Stimulated activated naive CD4-positive, alpha-beta T cell treated with Interleukin-2 at 50 U/mL for 16 hours (primary cell): ENCODE measurements around the gene PPP1R8.
"Not testable (repeated sequence)": the region's sequence is repeated elsewhere in the genome, so short reads cannot be mapped to it uniquely, and the experiment has no call there.

ENCODE experiments used
- DNase-seq: peaks from one replicate; lab custom pipeline; 2025; lab: John Stamatoyannopoulos, UW

The PPP1R8 gene

DNA sequence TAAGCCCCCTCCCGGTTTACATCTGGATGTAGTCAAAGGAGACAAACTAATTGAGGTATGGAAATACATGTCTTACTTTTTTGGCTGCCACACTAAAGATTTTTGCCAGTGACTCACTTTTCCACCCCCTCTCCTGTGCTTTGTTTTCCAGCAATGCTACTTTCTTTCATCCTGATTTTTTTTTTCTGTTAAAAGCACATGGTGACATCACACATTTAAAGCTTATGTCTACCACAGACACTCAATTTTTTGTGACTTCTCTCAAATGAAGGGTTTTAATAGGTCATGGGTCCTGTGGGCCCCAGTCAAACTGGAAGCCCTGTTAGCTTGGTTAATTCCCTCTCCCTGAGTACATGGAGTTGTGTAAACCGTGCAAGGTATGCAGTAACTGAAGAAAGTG lies 2.2 kb downstream of the PPP1R8 start:
- DNase-seq: no peak

DNA sequence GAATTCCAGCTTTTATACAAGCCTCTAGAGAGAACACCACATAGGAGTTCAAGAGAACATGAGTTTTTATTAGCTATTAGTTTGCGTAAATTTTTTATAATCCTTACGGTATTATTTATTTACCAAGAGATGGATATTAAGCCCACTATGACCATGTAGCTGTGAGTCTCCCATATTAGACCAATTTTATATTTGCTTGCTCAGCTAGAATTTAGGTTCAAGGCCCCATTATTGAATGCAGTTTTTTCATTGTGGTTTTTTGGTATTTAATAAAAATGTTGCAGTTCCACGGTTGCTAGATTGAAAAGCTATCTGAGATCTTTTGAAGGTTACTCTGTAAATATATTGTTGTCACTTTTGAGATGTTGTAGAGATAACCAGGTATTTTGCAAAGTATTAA lies 2.9 kb downstream of the PPP1R8 start:
- DNase-seq: no peak

DNA sequence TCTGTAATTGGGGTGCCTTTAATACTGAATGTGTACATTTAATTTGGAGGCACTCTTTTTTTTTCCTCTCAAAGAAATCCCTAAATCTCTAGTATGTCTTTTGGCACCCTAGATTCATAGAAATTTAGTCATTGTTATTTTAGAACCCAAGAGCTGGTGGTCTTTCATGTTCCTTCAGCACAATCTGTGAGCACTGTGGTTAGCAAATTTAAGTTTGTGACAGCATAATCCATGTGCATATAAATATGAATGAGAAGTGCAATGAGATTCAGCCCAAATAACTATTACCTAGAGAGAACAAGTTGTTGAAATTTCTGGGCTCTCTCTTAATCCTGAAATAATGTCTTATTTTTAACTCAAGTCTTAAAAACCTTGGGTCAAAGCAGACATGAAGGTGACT lies 4.5 kb downstream of the PPP1R8 start:
- DNase-seq: no peak

DNA sequence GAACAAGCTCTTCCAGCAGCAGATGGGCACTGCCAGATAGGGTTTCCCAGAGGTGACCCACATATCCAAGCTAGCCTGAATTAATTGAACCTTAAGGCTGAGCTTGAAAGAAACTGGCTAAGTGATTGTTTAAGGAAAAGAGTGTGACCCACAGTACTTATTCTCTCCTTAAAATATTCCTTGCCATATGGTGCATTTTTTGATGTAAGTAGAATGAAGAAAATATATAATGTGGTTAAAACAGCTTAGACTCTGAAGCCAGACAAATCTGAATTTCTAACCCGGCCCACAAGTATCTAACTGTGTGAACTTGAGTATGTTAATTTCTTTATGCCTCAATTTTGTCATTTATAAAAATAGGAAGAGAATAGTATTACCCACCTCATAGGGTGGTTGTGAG lies 4.9 kb downstream of the PPP1R8 start:
- no peak for DNase-seq

DNA sequence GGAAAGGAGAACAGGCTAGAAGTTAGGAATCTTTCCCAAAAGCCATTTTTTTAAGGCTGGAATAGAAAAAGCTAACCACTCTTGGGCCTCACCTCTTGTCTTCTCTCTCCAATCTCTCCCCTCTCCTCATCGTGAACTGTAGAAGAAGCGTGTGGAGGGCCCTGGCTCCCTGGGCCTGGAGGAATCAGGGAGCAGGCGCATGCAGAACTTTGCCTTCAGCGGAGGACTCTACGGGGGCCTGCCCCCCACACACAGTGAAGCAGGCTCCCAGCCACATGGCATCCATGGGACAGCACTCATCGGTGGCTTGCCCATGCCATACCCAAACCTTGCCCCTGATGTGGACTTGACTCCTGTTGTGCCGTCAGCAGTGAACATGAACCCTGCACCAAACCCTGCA lies 19.4 kb downstream of the PPP1R8 start:
- no peak for DNase-seq

DNA sequence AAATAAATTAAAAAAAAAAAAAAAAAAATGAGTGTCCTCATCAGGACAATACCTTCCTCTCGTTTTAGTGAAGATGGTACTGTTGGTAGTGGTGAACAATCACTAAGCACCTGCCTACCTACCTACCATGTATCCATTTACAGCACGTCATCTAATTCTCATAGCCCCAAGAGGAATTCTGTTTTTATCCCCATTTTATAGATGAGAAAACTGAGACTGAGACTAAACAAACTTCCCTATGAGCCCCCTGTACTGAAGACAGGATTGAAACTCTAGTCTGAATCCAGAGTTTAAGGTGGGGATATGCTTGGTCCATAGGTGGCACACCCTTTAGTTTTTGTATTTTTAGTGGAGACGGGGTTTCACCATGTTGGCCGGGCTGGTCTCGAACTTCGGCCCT lies 24.5 kb downstream of the PPP1R8 start:
- DNase-seq: no peak

DNA sequence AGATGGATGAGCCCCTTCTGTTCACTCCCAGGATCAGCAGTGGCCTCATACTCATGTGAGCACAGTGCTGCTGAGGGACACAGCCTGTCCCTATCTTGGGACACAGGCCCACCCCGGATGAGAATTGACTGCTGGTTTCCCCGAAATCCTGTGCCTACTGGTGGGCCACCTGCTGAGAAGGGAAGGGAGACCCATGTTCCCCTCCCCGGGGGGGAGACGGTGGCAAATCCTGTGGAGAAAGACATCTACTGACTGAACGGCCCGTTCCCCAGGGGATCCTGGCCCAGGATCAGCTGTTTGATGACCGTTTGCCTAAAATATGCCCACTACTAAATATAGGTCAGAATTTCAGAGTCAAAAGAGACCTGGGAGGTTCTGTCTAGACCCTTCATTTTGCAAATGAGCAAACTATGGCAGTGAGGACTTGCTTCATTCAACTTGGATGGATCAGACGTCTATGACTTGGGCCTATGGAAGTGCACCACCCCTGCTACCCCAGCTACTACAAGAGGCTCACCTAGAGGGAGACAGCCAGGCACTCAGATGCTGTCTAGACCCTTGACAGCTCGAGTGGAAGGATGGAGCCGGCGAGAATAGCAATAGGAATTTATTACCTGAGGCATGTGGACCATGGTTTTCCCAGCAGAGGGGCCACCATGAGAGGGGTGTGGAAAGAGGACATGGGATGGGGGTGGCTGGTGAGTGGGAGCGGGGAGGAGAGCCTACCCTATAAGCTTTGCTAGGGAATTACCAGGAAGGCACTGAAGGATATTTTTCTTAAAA lies 26.2 kb downstream of the PPP1R8 start:
- DNase-seq: no peak

DNA sequence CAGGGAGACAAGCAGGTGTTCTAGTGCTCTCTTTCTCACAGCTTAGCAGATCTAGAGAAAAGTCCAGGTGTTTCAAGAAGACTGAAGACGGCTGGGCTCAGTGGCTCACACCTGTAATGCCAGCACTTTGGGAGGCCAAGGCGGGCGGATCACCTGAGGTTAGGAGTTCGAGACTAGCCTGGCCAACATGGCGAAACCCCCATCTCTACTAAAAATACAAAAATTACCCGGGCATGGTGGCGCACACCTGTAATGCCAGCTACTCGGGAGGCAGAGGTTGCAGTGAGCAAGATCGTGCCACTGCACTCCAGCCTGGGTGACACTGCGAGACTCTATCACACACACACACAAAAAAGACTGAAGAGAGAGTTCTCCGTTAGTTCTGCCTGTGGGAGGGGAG lies 27.0 kb downstream of the PPP1R8 start:
- DNase-seq: not testable (repeated sequence)

DNA sequence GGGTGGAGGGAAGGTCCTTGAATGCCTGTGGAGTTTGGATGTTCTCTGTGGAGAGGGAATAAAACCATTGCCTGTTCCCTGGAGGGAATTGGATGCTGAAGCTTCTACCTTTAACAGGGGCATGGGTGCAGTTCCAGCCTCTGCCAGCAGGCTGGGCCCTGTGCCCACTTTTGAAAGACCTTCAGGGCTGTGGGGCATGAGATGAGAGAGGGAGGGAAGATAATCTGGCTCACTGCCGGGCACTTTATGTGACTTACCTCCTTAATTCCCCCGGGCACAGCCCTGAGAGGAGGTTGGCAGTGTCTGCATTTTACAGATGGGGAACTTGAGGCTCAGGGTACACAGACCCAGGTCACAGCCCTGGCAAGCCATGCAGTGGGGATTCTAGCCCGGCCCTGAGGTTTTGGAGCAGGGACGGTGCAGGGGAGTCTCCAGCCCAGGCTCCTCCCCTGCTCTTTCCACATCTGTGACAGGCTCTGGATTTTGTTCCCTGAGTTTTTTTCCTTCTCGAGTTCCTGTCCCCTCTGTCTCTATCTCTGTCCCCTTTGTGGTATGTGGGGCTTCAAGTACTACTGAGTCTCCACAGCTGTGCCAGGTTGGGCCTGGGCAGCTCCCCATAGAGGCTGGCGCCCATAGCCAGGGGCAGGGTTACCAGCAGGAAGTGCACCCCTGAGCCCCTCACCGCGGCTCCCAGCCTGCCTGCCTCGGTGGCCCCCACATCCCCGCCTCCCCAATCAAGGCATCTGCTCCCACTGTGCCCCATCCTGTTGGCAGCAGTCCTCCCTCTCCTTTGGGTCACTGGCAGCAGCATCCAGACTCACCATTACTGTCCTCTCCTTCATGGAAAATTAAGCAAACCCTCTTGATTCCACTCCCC lies 27.7 kb downstream of the PPP1R8 start:
- DNase-seq: peak; percentile 70

DNA sequence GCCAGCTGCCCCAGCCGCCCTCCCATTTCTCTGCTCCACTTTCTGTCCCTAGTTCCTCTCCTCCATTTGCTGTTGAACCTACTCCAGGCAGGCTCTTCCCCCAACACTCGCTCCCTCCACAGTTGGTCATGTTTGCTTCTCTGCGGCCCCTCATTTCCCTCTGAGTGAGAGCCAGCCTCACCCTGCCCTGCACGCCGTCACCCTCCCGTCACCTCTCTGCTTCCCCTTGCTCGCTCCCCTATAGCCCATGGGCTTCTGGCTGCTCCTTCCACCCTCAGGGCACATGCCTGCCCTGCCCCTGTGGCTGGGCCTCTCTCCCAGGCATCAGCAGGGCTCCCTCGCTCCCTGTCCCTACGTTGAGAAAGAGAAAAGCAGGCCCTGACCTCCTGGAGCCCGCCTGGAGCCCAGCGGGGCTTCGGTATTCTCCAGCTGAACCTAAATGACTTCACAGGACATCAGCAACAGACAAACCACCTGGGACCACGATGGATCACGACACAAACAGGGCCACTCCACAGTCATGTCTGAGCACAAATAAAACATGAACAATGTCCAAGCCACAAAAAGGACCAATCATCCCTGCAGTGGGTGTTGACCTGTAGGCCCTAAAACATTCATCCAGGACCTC lies 28.5 kb downstream of the PPP1R8 start:
- DNase-seq: no peak

DNA sequence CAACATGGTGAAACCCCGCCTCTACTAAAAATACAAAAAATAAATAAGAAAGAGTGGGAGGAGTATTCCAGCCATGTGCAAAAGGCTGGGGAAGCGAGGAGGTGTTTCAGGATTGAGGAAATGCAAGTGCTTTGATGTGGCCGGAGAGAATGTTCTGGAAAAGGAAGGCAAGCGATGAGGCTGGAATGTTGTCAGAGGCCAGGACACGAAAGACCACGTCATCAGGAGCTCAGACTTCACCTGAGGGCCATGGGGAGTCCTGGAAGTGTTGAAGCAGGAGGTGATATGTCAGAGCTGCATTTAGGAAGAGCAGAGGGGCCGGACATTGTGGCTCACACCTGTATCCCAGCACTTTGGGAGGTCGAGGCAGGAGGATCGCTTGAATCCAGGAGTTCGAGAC lies 30.9 kb downstream of the PPP1R8 start:
- no peak for DNase-seq

DNA sequence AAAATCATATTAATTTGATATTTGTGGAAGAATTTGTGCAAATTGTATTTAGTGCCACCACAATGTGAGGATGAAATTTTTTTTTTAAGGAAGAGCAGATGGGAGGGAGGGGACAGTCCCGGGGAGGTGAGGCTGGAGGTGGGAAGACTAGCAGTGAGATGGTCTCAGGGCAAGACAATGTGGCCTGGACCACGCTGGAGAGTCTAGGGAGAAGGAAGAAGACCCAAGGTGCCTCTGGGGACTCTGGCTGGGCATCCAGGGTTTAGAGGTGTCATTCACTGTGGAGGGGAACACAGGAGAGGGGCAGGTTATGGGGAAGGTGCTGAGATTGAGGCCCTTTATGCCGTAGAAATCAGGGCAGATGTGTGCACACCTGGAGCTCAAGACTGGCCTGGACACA lies 31.4 kb downstream of the PPP1R8 start:
- no peak for DNase-seq

DNA sequence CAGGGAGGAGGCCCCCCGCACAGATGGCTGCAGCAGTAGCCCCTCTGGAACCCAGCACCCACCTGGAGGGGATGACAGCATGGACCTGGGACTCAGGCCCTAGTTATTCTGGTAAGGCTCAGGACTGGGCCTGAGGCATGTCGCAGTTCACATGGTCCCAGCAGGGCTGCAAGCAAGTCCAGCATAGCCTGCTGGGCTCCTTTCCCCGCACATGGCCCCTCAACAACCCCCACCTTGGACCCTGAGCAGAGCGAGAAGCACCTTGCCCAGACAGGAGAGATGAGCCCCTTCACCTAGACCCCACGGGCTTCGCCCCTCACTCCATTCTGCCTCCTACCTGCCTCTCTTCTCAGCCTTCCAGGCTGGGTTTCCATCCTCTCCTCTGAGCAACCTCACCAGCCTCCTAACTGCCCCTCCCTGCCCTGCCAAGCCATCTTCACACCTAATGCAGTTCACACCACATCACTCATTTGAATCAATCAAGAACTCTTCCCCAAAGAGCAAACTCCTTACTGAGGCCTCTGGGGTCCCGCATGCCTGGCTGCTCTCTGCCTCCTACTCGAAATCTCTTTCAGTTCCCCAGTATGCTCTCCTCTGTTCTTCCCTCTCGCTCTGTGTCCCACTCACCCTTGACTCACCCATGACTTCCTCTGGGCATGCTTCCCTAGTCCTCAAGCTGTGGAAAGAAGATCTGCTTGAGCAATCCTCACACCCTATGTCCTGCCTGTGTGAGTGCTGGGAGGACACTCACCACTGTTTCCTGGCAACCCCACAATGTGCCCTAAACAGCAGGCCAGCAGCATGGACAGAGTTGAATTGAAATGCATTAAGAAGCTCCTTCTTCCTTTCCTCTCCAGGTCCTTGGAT lies 32.3 kb downstream of the PPP1R8 start:
- DNase-seq: no peak

DNA sequence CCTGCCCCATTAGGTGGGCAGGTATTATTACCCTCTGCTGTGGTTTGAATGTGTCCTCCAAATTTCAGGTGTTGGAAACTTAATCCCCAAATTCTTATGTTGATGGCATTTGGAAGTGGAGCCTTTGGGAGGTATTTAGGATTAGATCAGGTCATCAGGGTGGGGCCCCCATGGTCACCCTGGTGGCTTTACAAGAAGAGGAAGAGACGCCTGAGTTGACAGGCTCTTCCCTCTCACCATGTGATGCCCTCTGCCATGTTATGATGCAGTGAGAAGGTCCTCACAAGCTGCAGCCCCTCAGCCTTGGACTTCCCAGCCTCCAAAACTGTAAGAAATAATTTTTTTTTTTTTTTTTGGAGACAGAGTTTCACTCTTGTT lies 32.9 kb downstream of the PPP1R8 start:
- no peak for DNase-seq

DNA sequence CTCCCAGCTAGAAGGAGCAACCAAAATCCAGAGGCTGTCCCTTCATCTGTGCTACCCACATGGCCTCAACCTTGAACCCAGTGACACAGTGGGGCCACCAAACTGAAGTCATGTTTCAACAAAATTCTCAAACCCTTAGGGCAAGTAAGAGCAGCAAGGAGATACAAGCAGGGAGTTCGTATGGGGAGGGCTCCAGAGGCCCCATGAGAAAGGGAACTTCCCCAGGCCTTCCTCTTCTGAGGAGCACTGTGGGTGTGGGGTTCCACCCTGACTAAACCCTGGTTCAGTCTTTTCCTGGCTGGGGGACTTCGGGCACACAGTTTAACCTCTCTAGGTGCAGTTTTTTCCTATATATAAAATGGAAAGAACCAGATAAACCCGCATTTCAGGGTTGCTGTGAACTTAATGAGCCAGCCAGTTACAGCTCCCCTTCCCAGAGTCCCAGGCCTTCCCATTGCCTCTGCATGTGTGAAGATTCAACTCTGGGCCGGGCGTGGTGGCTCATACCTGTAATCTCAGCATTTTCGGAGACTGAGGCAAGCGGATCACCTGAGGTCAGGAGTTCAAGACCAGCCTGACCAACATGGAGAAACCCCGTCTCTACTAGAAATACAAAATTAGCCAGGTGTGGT lies 33.8 kb downstream of the PPP1R8 start:
- DNase-seq: peak; percentile 15

DNA sequence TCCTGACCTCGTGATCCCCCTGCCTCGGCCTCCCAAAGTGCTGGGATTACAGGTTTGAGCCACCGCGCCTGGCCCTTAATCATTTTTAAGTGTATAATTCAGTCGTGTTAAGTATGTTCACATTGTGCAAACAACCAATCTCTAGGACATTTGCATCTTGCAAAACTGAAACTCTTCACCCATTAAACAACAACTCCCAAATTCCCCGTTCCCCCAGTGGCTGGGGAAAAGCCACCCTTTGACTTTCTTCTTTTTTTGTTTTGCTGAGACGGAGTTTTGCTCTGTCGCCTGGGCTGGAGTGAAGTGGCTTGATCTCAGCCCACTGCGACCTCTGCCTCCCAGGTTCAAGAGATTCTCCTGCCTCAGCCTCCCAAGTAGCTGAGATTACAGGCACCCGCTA lies 35.2 kb downstream of the PPP1R8 start:
- DNase-seq: no peak

DNA sequence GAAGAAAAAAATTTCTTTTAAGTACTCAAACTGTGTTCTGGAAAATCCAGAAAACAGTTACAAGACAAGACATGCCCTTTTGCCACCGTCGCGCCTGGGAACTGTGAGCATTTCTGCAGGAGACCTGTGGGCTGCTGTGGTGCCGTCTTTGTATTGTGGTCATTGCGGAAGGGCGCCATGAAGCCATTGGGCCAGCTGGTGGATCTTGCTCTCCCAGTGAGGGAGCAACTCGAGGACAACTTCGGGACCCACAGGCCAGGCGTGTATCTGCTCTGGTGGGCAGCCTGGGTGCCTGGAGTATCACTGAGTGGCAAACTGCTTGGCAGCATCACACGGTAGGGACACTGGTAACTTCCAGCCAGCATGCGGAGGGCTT lies 38.0 kb downstream of the PPP1R8 start:
- DNase-seq: no peak

DNA sequence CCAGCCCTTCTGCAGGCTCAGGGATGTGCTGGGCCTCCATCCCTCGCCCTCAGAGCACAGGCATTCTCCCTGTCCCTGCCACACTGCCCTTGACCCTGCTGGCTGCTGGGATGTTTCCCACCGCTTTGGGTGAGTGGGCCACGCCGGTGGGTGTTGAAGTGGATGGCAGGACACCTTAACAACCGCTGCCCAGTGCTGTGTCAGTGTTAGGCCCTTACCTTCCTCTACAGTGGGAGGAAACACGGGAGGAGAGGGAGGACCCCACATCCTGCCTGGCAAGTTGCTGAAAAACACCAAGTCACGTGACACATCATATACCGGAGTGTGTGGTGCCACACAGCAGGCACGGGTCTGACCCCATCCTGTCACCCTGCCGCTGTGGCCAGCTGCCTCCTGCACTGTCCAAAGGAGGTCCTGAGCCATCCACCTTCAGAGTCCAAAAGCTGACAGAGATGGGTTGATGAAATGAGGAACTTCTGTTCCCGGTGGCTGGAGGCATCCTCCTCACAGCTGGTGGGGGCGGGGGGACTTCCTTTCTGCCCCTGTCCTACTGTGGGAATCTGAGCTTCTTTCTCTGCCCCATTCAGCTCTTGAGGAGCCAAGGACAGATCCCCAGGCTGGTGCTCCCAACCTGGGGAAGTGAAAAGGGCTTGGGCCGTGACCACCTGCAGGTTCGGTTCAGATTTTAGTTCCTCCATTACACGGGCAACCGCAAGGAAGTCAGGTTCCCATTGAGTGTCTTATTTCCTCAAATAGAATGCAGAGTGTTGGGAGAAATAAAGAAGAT lies 38.5 kb downstream of the PPP1R8 start:
- peak; percentile 54 for DNase-seq

DNA sequence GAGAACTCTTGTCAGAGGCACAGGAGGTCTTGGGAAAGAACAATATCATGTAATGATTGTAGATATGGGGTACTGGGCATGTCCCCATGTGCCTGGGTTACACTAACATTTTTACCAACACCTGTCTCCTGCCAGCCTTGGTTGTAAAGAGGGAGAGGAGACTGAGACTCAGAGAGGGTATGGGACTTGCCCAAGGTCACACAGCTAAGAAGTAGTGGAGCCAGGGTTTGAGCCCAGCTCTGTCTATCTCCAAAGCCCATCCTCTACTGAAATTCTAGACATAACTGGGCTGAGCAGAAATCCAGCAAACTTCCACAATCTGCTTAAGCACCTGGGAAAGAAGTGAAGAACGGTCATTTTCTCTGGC lies 39.1 kb downstream of the PPP1R8 start:
- no peak for DNase-seq

DNA sequence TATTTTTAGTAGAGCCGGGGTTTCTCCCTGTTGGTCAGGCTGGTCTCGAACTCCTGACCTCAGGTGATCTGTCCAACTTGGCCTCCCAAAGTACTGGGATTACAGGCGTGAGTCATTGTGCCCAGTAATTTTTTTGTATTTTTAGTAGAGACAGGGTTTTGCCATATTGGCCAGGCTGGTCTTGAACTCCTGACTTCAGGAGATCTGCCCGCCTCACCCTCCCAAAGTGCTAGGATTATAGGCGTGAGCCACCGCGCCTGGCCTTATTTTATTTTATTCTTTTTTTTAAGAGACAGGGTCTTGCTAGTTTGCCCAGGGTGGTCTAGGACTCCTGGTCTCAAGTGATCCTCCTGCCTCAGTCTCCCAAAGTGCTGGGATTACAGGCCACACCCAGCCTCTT lies 40.5 kb downstream of the PPP1R8 start:
- DNase-seq: not testable (repeated sequence)
